DMS79 treated with DMSO at 0.1 percent for 48 hours (cell line): ENCODE measurements around the gene GOLGA8B.
A peak's percentile ranks its signal among the peaks of the same experiment; 100 is the strongest.
"Not testable (repeated sequence)": the region's sequence is repeated elsewhere in the genome, so short reads cannot be mapped to it uniquely, and the experiment has no call there.

ENCODE experiments used
- DNase-seq: peaks from one replicate; lab custom pipeline; 2025; lab: John Stamatoyannopoulos, UW

Gene GOLGA8B, protein sequence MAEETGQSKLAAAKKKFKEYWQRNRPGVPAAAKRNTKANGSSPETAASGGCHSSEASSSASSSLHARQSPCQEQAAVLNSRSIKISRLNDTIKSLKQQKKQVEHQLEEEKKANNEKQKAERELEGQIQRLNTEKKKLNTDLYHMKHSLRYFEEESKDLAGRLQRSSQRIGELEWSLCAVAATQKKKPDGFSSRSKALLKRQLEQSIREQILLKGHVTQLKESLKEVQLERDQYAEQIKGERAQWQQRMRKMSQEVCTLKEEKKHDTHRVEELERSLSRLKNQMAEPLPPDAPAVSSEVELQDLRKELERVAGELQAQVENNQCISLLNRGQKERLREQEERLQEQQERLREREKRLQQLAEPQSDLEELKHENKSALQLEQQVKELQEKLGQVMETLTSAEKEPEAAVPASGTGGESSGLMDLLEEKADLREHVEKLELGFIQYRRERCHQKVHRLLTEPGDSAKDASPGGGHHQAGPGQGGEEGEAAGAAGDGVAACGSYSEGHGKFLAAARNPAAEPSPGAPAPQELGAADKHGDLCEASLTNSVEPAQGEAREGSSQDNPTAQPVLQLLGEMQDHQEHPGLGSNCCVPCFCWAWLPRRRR

DNA sequence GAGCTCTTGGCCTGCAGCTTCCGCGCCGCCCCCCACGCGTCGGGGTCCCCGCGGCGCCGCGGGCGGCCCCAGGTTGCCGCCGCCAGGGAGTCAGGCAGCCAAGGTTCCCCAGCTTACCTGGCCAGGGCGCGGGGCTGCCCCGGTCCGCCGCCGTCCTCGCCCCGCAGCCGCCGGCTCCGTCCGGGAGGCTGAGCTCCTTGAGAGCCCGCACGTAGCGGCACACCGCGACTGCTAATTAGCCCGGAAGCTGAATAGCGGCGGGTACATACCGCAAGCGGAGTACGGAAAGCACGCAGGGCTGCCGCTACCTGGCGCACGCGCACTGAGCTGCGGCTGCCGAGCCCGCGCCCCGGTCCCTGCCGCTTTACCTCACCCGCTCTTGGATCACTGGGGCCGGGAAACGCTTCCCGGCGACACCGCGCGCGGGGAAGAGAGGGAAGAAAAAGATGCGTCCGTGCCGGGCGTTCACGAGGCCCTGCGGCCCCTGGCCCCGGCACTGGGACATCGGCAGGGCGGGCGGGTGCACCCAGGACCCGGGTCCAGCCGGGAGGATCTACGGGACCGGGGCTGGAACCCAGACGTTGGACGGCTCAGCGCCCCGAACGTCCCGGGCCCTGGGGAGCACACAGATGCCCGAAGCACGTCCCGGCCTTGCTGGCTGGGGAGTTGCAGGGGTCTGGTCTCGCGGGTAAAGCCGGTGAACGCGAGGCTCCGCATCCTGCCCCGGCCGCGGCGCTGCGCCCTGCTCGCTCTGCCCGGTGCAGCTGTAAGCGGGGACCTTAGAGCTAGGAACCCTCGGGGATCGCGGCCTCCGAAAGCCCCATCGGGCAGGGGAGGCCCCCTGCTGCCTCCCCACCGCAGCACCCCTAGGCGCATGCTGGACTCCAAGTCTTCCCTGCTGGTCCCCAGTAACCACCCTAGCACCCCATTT is at the start of gene GOLGA8B:
Gene GOLGA8B (minus strand): TSS at position 253 of the 931 bp plus-strand sequence. CDS start 47,739 bp downstream, outside the sequence.
- peak; percentile 23 for DNase-seq

DNA sequence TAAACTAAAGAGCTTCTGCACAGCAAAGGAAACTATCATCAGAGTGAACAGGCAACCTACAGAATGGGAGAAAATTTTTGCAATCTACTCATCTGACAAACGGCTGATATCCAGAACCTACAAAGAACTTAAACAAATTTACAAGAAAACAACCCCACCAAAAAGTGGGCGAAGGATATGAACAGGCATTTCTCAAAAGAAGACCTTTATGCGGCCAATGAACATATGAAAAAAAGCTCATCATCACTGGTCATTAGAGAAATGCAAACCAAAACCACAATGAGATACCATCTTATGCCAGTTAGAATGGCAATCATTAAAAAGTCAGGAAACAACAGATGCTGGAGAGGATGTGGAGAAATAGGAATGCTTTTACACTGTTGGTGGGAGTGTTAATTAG is 49.7 kb upstream of the GOLGA8B start:
- not testable (repeated sequence) for DNase-seq

DNA sequence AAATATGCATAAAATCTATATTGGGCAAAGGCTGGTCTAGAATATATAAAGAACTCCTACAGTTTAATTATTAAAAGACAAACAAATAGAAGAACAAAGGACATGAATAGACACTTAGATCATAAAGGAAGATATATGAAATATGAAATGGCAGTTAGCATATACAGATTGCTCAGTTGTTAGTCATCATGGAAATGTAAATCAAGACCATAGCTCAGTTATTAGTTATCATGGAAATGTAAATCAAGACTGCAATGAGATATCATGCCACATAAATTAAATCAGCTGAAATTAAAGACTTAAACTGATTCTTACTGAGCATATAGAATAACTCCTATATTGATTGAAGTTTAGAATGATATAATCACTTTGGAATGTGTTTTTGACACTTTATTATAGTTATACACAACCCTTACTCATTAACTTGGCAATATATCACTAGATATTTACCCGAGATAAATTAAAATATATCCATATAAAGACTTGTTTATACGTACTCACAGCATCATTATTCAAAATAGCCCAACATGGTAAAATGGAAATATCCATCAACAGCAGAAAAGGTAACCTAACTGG is 45.2 kb upstream of the GOLGA8B start:
- no peak for DNase-seq

DNA sequence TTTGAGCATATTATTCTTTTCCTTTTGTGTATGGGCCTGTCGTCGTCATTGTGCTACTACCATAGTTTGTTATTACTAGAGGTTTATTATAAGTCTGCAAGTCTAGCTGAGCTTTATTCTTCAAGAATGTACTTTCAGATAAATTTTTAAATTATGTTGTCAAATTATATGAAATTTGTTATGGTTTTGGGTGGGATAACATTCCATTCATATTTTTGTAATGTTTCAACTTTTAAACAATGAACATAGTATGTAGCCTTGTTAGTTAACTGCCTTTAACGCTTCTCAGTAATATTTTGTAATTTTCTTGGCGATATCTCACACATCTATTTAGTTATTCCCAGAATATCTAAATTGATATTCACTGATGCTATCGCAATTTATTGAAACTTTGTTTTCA is 41.6 kb upstream of the GOLGA8B start:
- no peak for DNase-seq

DNA sequence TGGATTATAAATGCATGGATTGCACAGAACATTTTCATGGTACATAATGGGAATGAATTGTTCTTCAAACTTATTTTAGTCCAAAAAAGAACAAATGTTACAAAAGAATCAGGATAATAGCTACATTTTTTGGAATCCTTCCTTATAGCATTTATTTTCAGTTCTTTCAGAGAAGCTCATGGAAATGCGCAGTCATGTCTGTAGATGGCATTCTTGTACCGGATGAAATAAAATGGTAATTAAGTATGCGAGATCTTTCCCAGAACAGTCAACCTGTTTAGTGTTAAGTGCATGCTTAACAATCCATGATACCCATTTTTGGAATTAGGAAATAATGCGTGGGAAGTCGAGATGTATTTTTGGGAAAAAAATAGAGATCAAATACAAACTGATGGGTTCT is 38.2 kb upstream of the GOLGA8B start:
- no peak for DNase-seq

DNA sequence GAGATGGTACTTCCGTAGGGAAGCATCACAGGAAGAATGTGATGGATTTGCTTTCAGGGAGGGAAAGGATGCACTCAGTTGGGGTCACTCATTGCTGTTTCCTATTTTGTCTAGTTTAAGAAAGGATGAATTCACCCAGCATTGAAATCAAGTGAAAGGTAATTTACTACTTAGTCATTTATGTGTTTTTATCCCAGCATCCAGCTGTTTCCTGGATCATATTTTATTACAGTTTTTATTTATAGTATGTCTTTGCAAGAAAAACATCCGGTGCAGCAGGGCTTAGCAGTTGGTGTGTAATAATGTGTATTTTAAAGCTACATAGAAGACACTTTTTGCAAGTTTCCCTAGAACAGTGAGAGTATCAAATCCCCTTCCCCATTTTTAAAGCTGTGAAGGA is 37.4 kb upstream of the GOLGA8B start:
- no peak for DNase-seq

DNA sequence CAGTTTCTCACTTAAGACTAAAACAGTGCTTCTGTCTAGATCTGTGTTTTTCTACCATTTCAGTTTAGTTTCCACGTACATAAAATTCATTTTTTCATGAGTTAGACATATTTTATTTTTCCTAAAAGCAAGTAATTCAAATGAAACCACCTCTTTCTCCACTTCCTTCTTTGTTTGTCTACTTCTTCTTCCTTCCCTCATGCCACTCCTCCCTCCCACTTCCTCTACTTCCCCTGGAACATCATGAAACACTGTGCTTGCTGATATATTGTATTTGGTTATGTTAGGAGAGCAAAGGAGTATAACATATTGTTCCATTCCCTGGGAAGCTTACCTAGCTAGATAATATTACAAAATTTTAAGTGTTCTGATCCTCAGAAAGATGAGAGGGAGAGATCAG is 36.7 kb upstream of the GOLGA8B start:
- DNase-seq, result no peak

DNA sequence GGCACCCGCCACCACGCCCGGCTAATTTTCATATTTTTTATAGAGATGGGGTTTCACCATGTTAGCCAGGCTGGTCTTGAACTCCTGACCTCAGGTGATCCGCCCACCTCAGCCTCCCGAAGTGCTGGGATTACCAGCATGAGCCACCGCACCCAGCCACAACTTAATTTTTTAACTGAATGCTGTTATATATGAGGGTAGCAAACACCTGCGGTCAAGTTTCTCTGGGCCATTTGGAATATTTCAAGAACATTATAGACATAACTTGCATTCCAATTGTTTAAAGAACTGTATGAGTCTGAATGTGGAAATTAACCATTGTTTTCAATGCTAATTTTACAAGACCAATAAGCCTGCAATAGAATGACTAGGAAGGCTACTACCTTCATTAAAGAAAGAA is 35.7 kb upstream of the GOLGA8B start:
- no peak for DNase-seq

DNA sequence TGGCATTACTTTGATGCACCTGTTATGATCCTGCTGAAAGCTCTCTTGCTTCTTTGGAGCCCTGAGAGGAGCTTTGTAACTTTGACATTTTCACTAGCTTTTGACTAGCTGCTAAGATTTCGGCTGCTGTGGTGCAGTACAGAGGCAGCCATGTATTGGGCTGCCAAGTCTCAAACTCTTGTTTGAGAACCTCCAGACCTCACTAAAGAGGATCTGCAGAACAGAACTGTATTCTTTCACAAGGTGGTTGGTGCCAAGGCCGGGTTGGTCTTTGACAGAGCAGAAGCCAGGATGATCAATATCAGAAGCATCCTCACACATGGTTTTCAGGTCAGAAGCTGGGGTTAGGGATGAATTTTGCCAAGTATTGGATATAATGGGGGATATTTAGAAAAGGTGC is 34.6 kb upstream of the GOLGA8B start:
- no peak for DNase-seq

DNA sequence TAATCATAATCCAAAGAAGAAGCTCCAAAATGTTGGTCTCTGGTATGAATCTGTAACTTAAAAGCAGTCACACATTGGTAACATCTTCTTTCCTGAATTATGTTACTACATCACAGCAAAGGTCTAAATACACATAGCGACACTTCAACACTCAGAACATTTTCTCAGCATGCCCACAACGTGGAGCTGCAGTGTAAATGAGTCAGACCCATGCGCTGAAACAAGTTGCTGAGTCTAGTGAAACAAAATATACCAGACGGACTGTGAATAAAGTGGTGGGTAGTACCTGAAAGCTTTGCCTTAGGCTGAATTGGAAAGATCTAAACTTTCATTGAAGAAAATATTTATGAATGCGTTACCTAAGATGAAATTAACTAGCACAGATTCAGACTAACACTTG is 33.2 kb upstream of the GOLGA8B start:
- no peak for DNase-seq

DNA sequence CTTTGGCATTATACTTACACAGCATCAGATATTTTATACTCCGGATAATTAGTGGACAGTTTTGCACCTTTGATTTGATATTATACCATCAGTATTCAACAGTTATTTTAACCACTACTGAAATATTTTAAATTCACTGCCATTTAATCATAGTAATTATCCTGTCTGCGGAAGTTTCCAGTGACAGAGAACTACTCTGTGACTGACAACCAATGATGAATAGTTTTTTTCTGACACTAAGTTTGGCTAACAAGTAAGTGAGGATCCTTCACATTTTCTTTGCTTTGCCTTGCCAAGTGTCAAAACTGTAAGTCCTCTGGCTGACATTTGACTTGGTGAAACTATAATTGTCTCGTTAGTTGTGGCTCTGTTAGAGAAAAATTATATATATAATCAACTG is 30.5 kb upstream of the GOLGA8B start:
- no peak for DNase-seq

DNA sequence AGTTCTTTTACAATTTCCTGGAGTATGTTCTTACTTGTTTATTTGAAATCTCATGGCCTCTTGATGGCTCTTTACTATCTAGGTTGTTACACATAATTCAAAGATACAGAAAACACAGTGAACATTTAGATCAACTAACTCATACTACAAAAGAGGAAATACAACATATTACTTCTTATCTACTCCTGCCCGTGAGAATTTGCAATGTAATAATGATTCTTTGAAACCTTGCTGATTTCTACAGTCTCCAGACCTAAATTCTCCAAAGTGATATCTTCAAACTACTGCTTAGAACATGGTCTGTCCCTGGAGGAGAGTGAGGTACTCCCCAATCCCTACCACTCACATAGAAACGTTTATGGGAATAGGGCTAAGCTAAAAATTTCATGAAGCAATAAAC is 29.9 kb upstream of the GOLGA8B start:
- DNase-seq, result no peak

DNA sequence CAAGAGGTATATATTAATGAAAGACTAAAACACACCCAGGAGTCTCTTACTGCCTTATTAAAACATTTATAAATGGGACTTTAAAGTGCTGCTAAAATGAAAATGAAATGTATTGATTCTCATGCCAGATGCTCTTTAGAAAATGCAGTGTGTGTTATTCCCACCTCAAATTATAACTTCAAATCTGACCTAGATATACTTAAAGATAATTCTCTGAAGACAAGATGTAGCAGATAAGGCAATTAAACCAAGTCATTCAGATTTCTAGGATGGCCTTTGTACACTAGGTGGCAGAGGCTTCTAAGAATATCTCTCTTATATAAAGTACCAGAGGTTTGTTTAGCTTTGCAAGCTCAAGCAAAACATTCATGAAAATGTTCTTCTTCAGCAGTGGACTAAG is 26.9 kb upstream of the GOLGA8B start:
- no peak for DNase-seq

DNA sequence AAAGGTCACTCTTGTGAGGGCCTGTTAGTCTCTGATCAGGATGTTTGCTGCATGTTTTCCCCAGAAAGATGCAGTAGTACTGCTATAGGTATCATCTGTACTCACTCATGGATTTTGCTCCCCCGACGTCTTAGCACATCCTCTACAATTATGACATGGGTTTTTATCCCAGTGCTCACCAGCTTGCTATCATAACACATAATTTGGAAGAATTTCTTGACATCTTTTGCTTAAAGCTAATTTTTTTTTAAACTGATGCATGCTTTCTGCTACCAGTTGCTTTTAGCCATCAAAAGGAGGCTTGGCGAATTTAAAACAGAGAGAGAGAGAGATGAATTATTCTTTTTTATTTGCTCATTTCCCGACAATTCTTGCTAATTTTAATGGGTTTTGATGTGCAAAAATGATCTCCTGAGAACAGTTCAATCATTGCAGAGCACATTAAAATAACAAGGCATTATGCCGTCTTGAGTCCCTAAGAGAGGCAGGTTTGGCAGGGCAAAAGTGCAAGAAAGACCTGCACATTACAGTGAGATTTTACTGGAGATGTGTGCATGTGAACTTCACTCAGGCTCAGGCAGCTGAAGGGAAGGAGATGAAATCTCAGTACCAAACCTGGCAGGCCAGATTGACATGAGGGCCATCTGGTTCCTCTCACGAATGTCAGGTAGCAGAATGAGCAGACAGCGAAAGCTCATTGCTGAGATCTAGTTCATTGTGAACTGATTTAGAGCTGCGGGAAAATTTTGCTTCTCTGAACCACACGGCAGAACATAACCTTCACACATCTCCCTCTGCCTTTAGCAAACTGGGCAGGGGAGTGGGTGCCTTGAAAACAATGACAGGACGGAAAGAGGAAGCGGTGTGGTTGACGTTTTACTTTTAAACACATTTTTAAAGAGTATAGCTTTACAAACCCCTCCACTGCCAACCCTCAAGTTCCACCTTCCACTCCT is 25.9 kb upstream of the GOLGA8B start:
- DNase-seq, result no peak

DNA sequence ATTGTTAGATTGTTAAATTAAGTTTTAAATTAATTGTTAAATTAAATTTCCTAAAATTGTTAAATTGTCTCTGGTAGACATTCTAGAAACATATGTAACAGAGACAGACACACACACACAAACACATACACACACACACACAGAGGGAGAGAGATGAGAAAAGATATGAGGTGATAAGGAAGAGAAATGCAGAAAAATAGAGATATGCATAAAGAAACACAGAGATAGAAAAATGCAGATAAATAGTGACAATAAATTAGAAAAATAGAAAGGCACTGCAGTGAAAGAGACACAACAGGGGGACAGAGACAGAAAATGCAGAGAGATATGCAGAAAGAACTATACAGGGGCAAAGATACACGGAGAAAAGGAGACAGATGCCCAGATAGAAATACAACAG is 25.1 kb upstream of the GOLGA8B start:
- no peak for DNase-seq

DNA sequence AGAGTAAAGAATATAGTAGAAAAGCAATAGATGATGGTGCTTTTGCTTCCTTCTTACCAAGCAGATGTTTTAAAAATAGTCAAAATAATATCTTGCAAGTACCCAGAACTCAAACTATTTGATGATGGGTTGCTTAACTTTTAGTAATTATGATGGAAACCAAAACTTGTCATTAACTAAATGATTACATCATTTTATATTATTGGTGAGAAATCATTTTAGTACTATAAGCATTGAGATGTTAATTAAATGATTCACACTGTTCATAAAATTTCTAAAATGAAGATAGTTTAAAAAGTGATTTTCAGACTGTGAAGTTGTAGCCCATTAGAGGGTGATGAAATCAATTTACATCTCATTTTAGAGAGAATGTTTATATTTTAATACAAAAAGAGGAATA is 24.4 kb upstream of the GOLGA8B start:
- no peak for DNase-seq

DNA sequence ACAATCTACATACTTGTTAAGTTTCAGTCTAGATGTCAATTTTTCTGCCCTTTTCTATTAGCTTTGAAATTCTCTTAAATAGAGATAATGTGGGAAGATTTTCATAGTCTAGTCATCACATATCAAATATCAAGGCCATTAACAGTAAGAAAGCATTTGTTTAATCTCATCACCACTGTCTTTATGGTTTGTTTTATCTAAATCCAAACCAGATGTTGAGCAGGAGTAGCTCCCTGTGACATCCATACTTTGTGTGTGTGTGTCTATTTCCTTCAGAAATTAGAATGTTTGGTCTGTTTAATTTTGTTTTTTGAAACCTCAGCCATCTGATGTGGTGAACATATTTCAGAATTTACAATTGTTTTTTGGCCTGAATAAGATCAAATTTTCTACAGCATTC is 23.1 kb upstream of the GOLGA8B start:
- DNase-seq, result no peak

DNA sequence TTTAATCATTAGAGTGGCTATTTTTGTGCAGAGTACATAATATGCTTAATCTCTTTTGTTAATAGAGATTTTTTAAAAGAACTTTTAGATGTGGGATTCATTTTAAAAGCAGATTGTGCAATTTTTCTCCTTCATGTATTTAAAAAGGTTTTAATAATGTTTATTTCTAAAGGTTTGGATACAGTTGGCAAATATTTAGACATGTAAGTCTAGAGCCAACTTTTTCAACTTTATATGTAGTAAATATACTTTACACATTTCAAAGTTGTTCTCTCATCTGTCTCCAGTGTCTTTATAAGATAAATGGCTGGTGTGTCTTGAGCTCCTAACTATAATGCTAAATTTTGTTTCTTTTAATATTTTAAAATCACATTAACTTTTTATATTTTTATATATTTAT is 22.7 kb upstream of the GOLGA8B start:
- no peak for DNase-seq

DNA sequence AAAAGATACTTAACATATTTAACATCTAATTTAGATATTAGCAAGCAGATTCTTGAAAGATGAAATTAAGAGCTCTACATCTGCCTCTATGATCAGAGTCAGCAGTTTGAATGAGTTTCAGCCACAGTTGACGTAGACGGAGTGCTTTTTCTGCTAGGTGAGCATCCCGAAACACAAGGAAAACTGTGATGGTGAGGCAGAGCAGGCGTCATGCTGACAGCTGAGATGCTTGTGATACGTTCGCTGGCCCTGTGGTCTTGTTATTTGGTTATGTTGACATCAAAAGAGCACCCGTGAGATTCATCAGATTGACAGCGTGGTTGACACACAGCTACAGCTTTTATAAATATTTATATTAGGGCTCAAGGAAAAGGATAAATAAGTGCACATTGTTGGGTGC is 19.6 kb upstream of the GOLGA8B start:
- DNase-seq, result no peak

DNA sequence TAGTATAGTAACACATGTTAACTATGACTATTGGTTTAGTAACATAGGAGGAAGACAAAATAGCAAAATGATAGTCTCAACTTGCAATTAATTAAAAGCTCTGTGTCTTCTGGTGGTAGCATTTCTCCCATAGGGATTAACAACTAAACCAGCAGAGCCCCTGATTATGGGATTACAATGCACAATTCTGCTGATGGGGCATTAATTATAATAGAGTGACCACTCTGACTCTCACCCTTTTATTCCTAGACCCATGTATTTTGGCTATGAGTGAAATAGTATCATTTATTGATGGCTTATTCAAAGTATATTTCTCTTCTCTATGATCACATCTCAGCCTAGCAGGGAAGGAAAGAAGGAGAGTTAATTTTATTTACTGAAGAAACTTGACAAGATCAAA is 17.5 kb upstream of the GOLGA8B start:
- DNase-seq, result no peak
